ENCODE measurements around the gene KCNRG. TPM values are rescaled to one million over a fixed set of nuclear protein-coding genes. Genes with fewer than 3 reads are reported as not detected.

KCNRG gene
- total and polyA plus RNA-seq, 9 of the 15 experiments (the other 6 are each of a cell fraction or from before 2014, with no cell fraction given), result 0.36 to 1.1 (median 0.53) TPM

DNA sequence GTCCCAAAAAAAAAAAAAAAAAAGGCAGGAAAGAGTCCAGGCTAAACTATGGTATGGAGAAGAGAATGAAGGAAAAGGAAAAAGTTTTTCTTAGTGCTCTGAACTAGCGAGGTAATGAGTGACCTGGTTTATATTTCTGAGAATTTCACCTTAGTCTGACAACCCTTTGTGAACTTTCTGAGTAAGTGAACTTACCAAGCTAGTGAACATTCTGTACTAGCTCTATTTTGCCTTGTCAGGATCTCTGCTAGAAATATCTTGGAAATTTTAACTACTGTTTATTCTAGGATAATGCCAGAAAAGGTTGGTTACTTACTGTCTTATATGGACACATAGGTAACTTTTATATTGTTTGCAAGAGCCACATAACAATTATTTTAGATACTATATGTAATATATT lies 14.0 kb upstream of the KCNRG start (continued):
- TF ChIP-seq ZNF57 (CRISPR knock-in tag; IDR thresholded peaks at IDR 0.05), result no peak
- no peak for TF ChIP-seq RREB1 (CRISPR knock-in tag; IDR thresholded peaks at IDR 0.05)
- no peak for TF ChIP-seq TEAD4 (IDR thresholded peaks at IDR 0.05; ENCODE audit: low read length)
- TF ChIP-seq TEAD4 (CRISPR knock-in tag; IDR thresholded peaks at IDR 0.05; ENCODE audit: borderline replicate concordance), result no peak
- TF ChIP-seq ZNF785 (CRISPR knock-in tag; IDR thresholded peaks at IDR 0.05), result no peak
- no peak for TF ChIP-seq VEZF1 (CRISPR knock-in tag; IDR thresholded peaks at IDR 0.05)
